Keratinocyte (primary cell): ENCODE results near the gene TMEM132C.

Source experiments
- CTCF ChIP-seq, 3 experiments: IDR thresholded peaks in 1 of 3; conservative IDR thresholded peaks in 1 of 3; optimal IDR thresholded peaks in 1 of 3; 2 replicates in 2 of 3; 3 replicates in 1 of 3; pipeline versions ENCODE3 to v1.5.1; 2011; ENCODE audit warnings: low read length in 3 of 3, mild to moderate bottlenecking in 3 of 3, moderate library complexity in 2 of 3, control low read depth in 1 of 3, inconsistent platforms in 1 of 3; ENCODE audit not compliant: insufficient read depth in 2 of 3; ENCODE audit errors: extremely low read depth in 1 of 3
- EZH2 ChIP-seq: IDR thresholded peaks from one replicate; pipeline ENCODE4 v1.6.1; 2012; ENCODE audit warnings: inconsistent platforms, mild to moderate bottlenecking, low read length, moderate library complexity

- TF ChIP-seq CTCF (optimal IDR thresholded peaks at IDR 0.05 in 1 of 3, IDR thresholded peaks at IDR 0.05 in 1 of 3, conservative IDR thresholded peaks at IDR 0.05 in 1 of 3; ENCODE audit: extremely low read depth in 1 of 3, insufficient read depth in 2 of 3, low read length in 3 of 3): no peak
- no peak for TF ChIP-seq EZH2
Observed at GRCh38 chr12:128393346-128393745, 126.4 kb downstream of the TMEM132C start.
